GM12872 (cell line): ENCODE measurements around the gene ALDH1A2.

Experiments
- CTCF ChIP-seq: IDR thresholded peaks from 3 replicates; pipeline ENCODE4 v1.5.1; 2011; ENCODE audit warnings: low read depth, mild to moderate bottlenecking, low read length, moderate library complexity; ENCODE audit not compliant: insufficient read depth

Gene ALDH1A2

GRCh38 chr15:57945616-57946015 is 119.9 kb downstream of the ALDH1A2 start:
- no peak for TF ChIP-seq CTCF

DNA sequence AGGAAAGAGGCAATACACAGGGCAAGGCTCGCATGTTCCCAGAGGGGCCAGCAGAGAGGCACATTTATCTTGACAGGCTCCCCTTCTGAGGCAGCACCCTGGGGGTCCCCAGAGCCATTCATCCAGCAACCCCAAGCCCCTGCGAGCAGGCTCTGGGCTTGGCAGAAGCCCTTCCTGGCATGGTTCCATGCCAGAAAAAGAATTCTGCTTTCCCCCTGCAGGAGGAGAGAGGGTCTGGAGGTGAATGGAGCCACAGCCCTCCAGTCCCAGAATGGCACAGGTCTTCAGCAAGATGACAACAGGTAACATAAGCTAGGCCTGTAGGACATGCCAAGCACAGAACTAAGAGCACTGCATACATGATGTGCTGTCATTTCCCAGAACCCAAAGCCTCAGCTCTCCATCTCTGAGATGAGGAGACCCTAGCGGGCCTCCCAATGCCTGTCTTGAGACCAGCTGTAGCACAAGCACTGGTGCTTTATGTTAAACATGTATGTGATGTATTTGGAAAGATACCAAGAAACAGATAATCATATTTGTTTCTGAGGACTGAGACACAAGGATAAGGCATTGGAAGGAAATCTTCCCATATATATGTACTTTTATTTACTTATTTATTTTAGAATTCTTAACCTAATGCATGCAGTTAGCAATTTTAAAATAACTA is 121.6 kb downstream of the ALDH1A2 start:
- no peak for TF ChIP-seq CTCF

DNA sequence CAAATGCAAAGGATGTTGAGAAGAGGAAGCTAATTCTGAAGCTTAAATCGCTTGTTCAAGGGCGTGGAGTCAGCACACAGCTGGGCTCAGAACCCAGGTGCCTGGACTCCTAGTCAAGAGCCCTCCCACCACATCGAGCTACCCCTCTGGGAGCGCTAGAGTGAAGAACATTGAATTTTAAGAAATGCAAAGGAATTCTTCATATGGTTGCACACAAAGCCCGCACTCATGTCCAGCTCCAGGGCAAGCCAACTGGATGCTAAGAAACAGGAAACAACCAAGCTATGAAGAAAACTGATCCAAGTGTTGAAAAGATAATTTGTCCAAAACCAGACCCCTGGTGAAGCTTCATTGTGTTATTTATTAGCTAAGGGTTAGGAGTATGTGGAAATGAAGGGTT is 122.3 kb downstream of the ALDH1A2 start:
- TF ChIP-seq CTCF = no peak

GRCh38 chr15:57941816-57942215 is 123.7 kb downstream of the ALDH1A2 start:
- no peak for TF ChIP-seq CTCF

- no peak for TF ChIP-seq CTCF
These were observed 133.2 kb downstream of the ALDH1A2 start for GRCh38 chr15:57932348-57932747.

- no peak for TF ChIP-seq CTCF
These were observed 133.9 kb downstream of the ALDH1A2 start for GRCh38 chr15:57931570-57931969.

- TF ChIP-seq CTCF = no peak
These were observed 138.3 kb downstream of the ALDH1A2 start for GRCh38 chr15:57927091-57927631.

DNA sequence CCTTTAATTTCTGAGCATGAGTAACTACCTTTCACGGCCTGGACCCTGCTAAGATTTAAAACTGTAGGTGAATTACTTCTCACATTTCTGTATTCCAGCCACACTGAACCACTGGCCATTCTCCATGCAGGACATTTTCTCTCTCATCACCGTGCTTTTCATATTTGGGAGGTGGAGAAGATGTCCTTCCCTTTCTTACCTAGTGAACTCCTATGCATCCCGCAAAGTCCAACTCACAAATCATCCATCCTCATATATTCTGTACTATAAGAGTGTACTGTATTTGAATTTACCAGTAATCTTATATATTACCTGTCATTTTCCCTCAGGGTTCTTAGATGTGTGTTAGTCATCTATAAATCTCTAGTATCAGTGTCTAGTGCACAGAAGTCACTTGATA is 139.9 kb downstream of the ALDH1A2 start:
- TF ChIP-seq CTCF = no peak
